Bronchial epithelial cell (primary cell): ENCODE measurements around the gene DNAAF5. TPM values are rescaled to one million over a fixed set of nuclear protein-coding genes. Genes with fewer than 3 reads are reported as not detected.

Experiments used
- DNase-seq: peaks from one replicate; pipeline ENCODE4 v3.0.0-alpha.2; 2010; ENCODE audit warnings: low read depth
- FAIRE-seq: peaks from 2 replicates; lab custom pipeline; 2011; peaks lifted over from hg19 to GRCh38; lab: Jason Lieb, UNC
- H3K27me3 ChIP-seq: 2 replicates; pipeline ENCODE4 v1.5.1; 2011; ENCODE audit warnings: low read length; ENCODE audit not compliant: control insufficient read depth, insufficient read depth
- H3K36me3 ChIP-seq: 2 replicates; pipeline ENCODE4 v1.5.1; 2011; ENCODE audit warnings: low read length; ENCODE audit not compliant: control insufficient read depth, insufficient read depth
- H3K4me3 ChIP-seq: 2 replicates; pipeline ENCODE4 v1.5.1; 2011; ENCODE audit warnings: mild to moderate bottlenecking, low read depth, low read length, control low read depth
- total RNA-seq: library from RNA; depleted of rRNA; stranded (reverse); fragments of >200 nt; gene quantifications from 2 replicates; pipeline ENCODE4 v1.2.1, GENCODE V29; 2014
- TF ChIP-seq, protein P1 (sequence below): IDR thresholded peaks from 2 replicates; pipeline ENCODE4 v1.5.1; 2011; ENCODE audit warnings: mild to moderate bottlenecking, moderate library complexity, low read length, control low read depth, inconsistent platforms; ENCODE audit not compliant: insufficient read depth, severe bottlenecking

Gene DNAAF5
- total RNA-seq, 1 donor from 2014 or later = 9.7 TPM

DNA sequence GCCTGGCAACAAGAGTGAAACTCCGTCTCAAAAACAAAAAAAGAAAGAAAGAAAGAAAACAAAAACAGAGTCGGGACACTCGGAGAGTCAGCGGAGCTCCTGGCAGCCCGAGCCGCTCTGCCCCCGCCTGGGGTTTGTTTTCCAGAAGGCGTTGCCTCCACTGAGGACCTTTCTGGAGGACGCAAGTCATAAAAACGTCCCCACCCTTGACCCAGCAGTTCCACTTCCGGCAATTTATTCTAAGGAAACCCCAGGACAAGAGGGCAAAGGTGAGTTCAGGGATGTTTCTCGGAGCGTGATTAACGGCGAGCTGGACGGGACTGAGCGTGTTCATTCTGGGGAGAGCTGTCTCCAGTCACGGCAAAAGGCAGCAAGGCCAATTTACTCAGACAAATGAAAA lies 78.8 kb downstream of the DNAAF5 start:
- Histone ChIP-seq H3K4me3 (no peak overlapping the region), H3K27me3 (no peaks in the 10 kb centered on the region), H3K36me3 (no peaks in the 10 kb centered on the region)
- DNase-seq = no peak
- TF ChIP-seq, protein P1, sequence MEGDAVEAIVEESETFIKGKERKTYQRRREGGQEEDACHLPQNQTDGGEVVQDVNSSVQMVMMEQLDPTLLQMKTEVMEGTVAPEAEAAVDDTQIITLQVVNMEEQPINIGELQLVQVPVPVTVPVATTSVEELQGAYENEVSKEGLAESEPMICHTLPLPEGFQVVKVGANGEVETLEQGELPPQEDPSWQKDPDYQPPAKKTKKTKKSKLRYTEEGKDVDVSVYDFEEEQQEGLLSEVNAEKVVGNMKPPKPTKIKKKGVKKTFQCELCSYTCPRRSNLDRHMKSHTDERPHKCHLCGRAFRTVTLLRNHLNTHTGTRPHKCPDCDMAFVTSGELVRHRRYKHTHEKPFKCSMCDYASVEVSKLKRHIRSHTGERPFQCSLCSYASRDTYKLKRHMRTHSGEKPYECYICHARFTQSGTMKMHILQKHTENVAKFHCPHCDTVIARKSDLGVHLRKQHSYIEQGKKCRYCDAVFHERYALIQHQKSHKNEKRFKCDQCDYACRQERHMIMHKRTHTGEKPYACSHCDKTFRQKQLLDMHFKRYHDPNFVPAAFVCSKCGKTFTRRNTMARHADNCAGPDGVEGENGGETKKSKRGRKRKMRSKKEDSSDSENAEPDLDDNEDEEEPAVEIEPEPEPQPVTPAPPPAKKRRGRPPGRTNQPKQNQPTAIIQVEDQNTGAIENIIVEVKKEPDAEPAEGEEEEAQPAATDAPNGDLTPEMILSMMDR = no peak
- no peak for FAIRE-seq

DNA sequence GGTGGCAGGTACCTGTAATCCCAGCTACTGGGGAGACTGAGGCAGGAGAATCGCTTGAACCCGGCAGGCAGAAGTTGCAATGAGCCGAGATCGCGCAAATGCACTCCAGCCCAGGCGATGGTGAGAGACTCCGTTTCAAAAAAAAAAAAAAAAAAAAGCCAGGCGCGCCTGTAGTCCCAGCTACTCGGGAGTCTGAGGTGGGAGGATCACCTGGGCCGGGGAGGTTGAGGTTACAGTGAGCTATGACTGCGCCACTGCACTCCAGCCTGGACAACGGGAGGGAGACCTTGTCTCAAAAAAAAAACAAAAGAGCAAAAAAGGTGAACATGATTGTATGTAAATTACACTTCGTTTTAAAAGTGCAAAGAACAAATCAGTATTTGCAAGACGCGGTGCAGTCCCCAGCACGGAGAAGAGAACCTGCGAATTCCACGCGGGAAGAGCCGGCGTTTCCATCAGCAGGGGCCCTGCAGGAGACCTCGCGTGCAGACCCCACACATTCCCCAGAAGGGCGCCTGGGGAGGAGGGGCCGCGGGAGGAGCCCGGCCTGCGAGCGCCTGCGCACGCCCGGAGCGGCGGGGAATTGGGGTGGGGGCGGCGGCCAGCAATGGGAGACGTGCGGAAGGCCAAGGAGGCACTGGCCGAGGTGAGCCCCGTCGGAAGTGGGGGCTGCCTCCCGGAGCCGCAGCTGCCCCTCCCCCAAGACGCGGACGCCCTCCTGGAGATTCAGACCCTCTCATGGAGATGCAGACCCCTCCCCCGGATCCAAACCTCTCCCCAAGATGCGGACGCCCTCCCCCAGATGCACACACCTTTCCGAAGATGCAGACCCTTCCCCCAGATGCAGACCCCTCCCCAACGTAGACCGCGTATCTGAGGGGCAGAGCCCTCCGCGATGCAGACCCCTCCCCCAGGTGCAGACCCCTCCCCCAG lies 89.1 kb downstream of the DNAAF5 start:
- TF ChIP-seq, protein P1 = no peak
- peak overlapping the region; percentile 91 for H3K4me3 ChIP-seq
- DNase-seq = no peak
- no peaks in the 10 kb centered on the region for H3K36me3 ChIP-seq
- H3K27me3 ChIP-seq = no peaks in the 10 kb centered on the region
- no peak for FAIRE-seq

DNA sequence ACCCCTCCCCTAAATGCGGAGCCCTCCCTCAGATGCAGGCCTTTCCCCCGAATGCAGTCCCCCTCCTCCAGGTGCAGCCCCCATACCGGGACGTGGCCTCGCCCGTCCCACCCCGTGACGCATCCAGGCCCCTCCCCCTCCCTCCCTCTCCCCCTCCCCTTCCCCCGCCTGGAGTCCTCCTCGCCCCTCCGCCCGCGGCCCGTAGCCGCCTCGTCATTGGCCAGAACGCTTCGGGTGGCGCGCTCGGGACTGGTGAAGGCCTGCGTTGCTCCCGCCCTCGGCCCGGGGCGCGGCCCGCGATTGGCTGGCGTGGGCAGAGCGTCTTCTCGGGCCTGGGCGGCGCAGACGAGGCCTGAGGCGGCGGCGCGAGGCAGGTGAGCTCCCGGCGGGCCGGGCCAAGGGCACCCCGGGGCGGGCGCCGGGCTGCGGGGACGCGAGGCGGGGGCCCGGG lies 89.8 kb downstream of the DNAAF5 start:
- Histone ChIP-seq H3K27me3 (no peaks in the 10 kb centered on the region), H3K36me3 (no peaks in the 10 kb centered on the region), H3K4me3 (peak overlapping the region; percentile 91)
- TF ChIP-seq, protein P1 = no peak
- FAIRE-seq (no peak), DNase-seq (peak; percentile 88)

DNA sequence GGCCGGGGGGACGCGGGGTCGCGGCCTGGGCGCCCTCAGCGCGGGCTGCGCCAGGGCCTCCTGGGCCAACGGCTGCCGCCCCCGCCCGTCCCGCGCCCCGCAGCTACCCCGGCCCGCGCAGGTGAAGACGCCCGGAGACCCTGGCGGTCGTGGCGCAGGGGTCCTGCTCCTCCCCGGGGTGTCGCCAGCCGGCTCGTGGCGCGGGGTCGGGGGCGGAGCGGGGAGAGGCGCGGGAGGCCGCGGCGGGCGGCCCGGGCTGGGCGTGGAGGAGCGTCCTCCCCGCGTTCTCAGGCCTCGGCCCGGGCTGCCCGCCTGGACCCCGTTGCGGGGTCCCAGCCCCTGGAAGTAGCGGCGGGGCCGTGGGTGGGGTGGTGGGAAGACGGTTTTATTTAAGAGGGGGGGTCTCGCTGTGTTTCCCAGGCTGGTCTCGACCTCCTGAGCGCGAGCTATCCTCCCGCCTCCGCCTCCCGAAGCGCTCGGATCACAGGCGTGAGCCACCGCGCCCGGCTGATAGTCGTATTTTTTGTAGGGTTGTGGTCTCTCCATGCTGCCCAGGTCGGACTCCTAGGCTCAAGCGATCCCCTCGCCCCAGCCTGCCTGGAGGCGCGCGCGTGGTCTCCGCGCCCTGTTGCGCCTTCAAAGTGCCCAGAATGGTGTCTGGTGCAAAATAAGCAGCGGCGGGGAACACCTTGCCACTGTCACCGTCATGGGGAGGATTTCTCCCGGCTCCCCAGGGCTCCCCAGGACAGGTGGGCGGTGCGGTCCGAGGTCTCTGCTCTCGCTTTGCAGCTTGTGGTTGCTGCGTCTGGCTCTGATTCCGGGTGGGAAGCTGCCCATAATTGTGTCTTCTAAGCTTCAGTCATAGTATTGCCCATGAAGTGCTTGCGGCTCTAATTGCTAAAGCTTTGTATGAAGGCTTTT lies 90.5 kb downstream of the DNAAF5 start:
- peak overlapping the region; percentile 91 for H3K4me3 ChIP-seq

DNA sequence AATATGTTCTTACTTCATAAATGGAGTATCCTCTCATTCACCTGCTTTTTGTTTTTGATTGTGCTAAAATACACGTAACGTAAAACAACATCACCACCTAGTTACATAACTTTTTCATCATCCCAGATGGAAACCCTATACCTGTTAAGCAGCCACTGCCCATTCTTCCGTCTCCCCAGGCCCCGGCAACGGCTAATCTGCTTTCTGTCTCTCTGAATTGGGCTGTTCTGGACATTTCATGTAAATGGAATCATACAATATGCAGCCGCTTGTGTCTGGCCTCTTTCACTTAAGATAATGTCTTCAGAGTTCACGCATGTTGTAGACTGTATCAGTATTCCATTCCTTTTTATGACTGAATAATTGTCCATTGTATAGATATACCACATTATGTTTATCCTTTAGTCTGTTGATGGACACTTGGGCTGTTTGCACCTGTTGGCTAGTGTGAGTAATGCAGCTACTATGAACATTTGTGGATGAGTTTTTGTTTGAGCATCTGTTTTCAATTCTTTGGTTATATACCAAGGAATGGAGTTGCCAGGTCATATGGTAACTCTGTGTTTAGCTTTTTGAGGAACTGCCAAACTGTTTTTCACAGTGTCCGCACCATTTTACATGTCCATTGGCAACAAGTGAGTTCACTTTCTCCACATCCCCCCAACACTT lies 91.7 kb downstream of the DNAAF5 start:
- peak; percentile 67 for DNase-seq
- H3K27me3 ChIP-seq = no peaks in the 10 kb centered on the region
- FAIRE-seq = no peak
- no peak overlapping the region for H3K4me3 ChIP-seq
- peaks cover 8% of the 10 kb centered on the region for H3K36me3 ChIP-seq
- TF ChIP-seq, protein P1 = peak; percentile 20

More for the DNA sequence above, 90.5 kb downstream of the DNAAF5 start:
- no peaks in the 10 kb centered on the region for H3K27me3 ChIP-seq
- TF ChIP-seq, protein P1 = no peak
- DNase-seq (peak; percentile 27), FAIRE-seq (no peak)
- peaks cover 3% of the 10 kb centered on the region for H3K36me3 ChIP-seq
